ENCODE results near the gene LDAF1. TPM values are rescaled to one million over a fixed set of nuclear protein-coding genes. Genes with fewer than 3 reads are reported as not detected.
"Not testable (repeated sequence)": the region's sequence is repeated elsewhere in the genome, so short reads cannot be mapped to it uniquely, and the experiment has no call there.

The LDAF1 gene
- total RNA-seq, 1 donor: 15.7 TPM

GRCh38 chr16:21156011-21156410 lies 2.5 kb upstream of the LDAF1 start:
- not testable (repeated sequence) for H3K27me3 ChIP-seq (ENCODE audit: insufficient read depth, low read length); H3K9me3 ChIP-seq (ENCODE audit: low read depth, low read length); H3K4me3 ChIP-seq (ENCODE audit: low read length)
- peaks cover 22% of the 10 kb centered on the region for H3K4me1 ChIP-seq (ENCODE audit: insufficient read depth, low read length)

- H3K27me3 ChIP-seq (ENCODE audit: insufficient read depth, low read length): no peaks in the 10 kb centered on the region
- no peak overlapping the region for H3K4me3 ChIP-seq (ENCODE audit: low read length)
- H3K9me3 ChIP-seq (ENCODE audit: low read depth, low read length): no peaks in the 10 kb centered on the region
- peaks cover 22% of the 10 kb centered on the region for H3K4me1 ChIP-seq (ENCODE audit: insufficient read depth, low read length)
Observed at GRCh38 chr16:21156767-21157467, 1.6 kb upstream of the LDAF1 start.

GRCh38 chr16:21157632-21158031 lies 842 bp upstream of the LDAF1 start:
- H3K4me3 ChIP-seq (ENCODE audit: low read length): no peak overlapping the region
- no peaks in the 10 kb centered on the region for H3K9me3 ChIP-seq (ENCODE audit: low read depth, low read length)
- H3K27me3 ChIP-seq (ENCODE audit: insufficient read depth, low read length): no peaks in the 10 kb centered on the region
- peaks cover 22% of the 10 kb centered on the region for H3K4me1 ChIP-seq (ENCODE audit: insufficient read depth, low read length)

- H3K4me1 ChIP-seq (ENCODE audit: insufficient read depth, low read length): peaks cover 22% of the 10 kb centered on the region
- no peaks in the 10 kb centered on the region for H3K9me3 ChIP-seq (ENCODE audit: low read depth, low read length)
- H3K4me3 ChIP-seq (ENCODE audit: low read length): peak overlapping the region; percentile 61
- H3K27me3 ChIP-seq (ENCODE audit: insufficient read depth, low read length): no peaks in the 10 kb centered on the region
Observed at GRCh38 chr16:21159281-21159951, 942 bp downstream of the LDAF1 start.

GRCh38 chr16:21160276-21160675 lies 1.8 kb downstream of the LDAF1 start:
- H3K4me1 ChIP-seq (ENCODE audit: insufficient read depth, low read length): peaks cover 22% of the 10 kb centered on the region
- H3K27me3 ChIP-seq (ENCODE audit: insufficient read depth, low read length): no peaks in the 10 kb centered on the region
- H3K9me3 ChIP-seq (ENCODE audit: low read depth, low read length): no peaks in the 10 kb centered on the region
- H3K4me3 ChIP-seq (ENCODE audit: low read length): no peak overlapping the region

- no peak overlapping the region for H3K4me3 ChIP-seq (ENCODE audit: low read length)
- peaks cover 22% of the 10 kb centered on the region for H3K4me1 ChIP-seq (ENCODE audit: insufficient read depth, low read length)
- no peaks in the 10 kb centered on the region for H3K9me3 ChIP-seq (ENCODE audit: low read depth, low read length)
- H3K27me3 ChIP-seq (ENCODE audit: insufficient read depth, low read length): no peaks in the 10 kb centered on the region
Observed at GRCh38 chr16:21161211-21161610, 2.7 kb downstream of the LDAF1 start.

GRCh38 chr16:21162661-21163151 lies 4.2 kb downstream of the LDAF1 start:
- H3K4me1 ChIP-seq (ENCODE audit: insufficient read depth, low read length): peaks cover 19% of the 10 kb centered on the region
- H3K27me3 ChIP-seq (ENCODE audit: insufficient read depth, low read length): no peaks in the 10 kb centered on the region
- no peak overlapping the region for H3K4me3 ChIP-seq (ENCODE audit: low read length)
- no peaks in the 10 kb centered on the region for H3K9me3 ChIP-seq (ENCODE audit: low read depth, low read length)

GRCh38 chr16:21163576-21163975 lies 5.1 kb downstream of the LDAF1 start:
- Histone ChIP-seq H3K9me3 (ENCODE audit: low read depth, low read length) (no peaks in the 10 kb centered on the region), H3K4me3 (ENCODE audit: low read length) (no peak overlapping the region), H3K4me1 (ENCODE audit: insufficient read depth, low read length) (peaks cover 12% of the 10 kb centered on the region), H3K27me3 (ENCODE audit: insufficient read depth, low read length) (no peaks in the 10 kb centered on the region)

GRCh38 chr16:21164521-21165168 lies 6.2 kb downstream of the LDAF1 start:
- no peaks in the 10 kb centered on the region for H3K9me3 ChIP-seq (ENCODE audit: low read depth, low read length)
- peaks cover 4% of the 10 kb centered on the region for H3K4me1 ChIP-seq (ENCODE audit: insufficient read depth, low read length)
- H3K27me3 ChIP-seq (ENCODE audit: insufficient read depth, low read length): no peaks in the 10 kb centered on the region
- H3K4me3 ChIP-seq (ENCODE audit: low read length): no peak overlapping the region

GRCh38 chr16:21166561-21166961 lies 8.1 kb downstream of the LDAF1 start:
- Histone ChIP-seq H3K4me3 (ENCODE audit: low read length) (no peak overlapping the region), H3K9me3 (ENCODE audit: low read depth, low read length) (no peaks in the 10 kb centered on the region), H3K4me1 (ENCODE audit: insufficient read depth, low read length) (no peaks in the 10 kb centered on the region), H3K27me3 (ENCODE audit: insufficient read depth, low read length) (no peaks in the 10 kb centered on the region)

- H3K4me3 ChIP-seq (ENCODE audit: low read length): no peak overlapping the region
- no peaks in the 10 kb centered on the region for H3K4me1 ChIP-seq (ENCODE audit: insufficient read depth, low read length)
- H3K27me3 ChIP-seq (ENCODE audit: insufficient read depth, low read length): no peaks in the 10 kb centered on the region
- H3K9me3 ChIP-seq (ENCODE audit: low read depth, low read length): no peaks in the 10 kb centered on the region
Observed at GRCh38 chr16:21167360-21167759, 8.9 kb downstream of the LDAF1 start.

GRCh38 chr16:21167929-21168602 lies 9.6 kb downstream of the LDAF1 start:
- H3K4me1 ChIP-seq (ENCODE audit: insufficient read depth, low read length): no peaks in the 10 kb centered on the region
- H3K4me3 ChIP-seq (ENCODE audit: low read length): no peak overlapping the region
- H3K9me3 ChIP-seq (ENCODE audit: low read depth, low read length): no peaks in the 10 kb centered on the region
- no peaks in the 10 kb centered on the region for H3K27me3 ChIP-seq (ENCODE audit: insufficient read depth, low read length)

GRCh38 chr16:21169249-21169981 lies 10.9 kb downstream of the LDAF1 start:
- no peak overlapping the region for H3K4me3 ChIP-seq (ENCODE audit: low read length)
- no peaks in the 10 kb centered on the region for H3K4me1 ChIP-seq (ENCODE audit: insufficient read depth, low read length)
- H3K27me3 ChIP-seq (ENCODE audit: insufficient read depth, low read length): no peaks in the 10 kb centered on the region
- no peaks in the 10 kb centered on the region for H3K9me3 ChIP-seq (ENCODE audit: low read depth, low read length)

- H3K27me3 ChIP-seq (ENCODE audit: insufficient read depth, low read length); H3K9me3 ChIP-seq (ENCODE audit: low read depth, low read length); H3K4me3 ChIP-seq (ENCODE audit: low read length); H3K4me1 ChIP-seq (ENCODE audit: insufficient read depth, low read length): not testable (repeated sequence)
Observed at GRCh38 chr16:21170116-21170515, 11.6 kb downstream of the LDAF1 start.

Measured in mononuclear cell (primary cell).